Stimulated activated CD4-positive, alpha-beta T cell treated with anti-CD3 and anti-CD28 coated beads, Interleukin-15, amount 100 ng/mL, for 1 hour (primary cell): Measurements from ENCODE around the gene DUOX2.
"Not testable (repeated sequence)": the region's sequence is repeated elsewhere in the genome, so short reads cannot be mapped to it uniquely, and the experiment has no call there.

Experiments
- DNase-seq, 2 donors: peaks; one replicate each; pipeline ENCODE4 v3.0.0-alpha.2; 2020; ENCODE audit warnings: low read depth in 1 of 2, low spot score in 1 of 2

Gene DUOX2

GRCh38 chr15:45102226-45102625, 11.7 kb downstream of the DUOX2 start:
- no peak for DNase-seq

DNA sequence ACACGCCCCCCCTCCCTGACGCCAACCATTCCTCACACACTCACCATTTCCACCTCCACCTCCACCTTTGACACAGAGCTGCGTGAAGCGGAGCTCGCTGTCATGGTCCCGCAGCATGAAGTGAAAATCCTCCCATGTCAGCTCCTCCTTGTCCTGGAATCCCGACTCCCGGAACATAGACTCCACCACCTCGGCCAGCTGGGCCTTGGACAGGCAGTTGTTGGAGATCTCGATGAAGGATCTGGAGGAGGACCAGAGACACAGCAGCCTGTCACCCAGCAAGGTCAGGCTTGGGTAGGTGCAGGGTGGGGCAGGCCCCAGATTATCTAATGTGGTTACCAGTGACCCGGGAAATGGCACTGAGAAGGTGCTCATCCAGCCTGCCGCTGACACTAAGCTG, 12.2 kb downstream of the DUOX2 start:
- DNase-seq, result no peak

- no peak for DNase-seq
These were observed 12.9 kb downstream of the DUOX2 start for GRCh38 chr15:45100884-45101625.

DNA sequence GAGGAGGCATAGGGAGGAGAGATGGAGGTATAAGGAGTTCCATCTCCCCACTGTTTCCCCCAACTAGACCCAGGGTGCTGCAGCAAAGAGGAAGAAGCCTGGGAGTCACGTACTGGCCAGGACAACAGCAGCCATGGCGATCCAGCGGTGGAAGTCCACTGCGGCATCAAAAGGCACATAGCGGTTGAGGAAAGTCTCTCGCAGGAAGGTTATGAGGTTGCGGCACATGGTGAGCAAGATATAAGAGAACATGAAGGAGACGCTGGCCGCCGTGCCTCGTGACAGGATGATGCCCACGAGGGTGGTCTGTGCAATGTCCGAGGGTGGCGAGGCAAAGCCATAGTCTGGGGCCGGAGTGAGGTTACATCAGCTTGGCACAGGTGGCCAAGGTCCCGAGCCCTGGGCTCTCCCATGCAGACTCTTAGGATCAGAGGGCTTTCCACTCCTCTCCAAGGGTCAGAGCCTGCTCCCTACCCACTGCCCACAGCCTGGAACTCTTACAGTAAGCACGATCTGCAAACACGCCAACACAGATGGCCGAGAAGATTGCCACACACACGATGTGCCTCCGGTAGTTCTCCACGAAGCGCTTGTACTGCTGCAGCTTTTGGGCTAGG, 14.3 kb downstream of the DUOX2 start:
- no peak for DNase-seq

- no peak for DNase-seq
These were observed 16.5 kb downstream of the DUOX2 start for GRCh38 chr15:45097466-45097865.

DNA sequence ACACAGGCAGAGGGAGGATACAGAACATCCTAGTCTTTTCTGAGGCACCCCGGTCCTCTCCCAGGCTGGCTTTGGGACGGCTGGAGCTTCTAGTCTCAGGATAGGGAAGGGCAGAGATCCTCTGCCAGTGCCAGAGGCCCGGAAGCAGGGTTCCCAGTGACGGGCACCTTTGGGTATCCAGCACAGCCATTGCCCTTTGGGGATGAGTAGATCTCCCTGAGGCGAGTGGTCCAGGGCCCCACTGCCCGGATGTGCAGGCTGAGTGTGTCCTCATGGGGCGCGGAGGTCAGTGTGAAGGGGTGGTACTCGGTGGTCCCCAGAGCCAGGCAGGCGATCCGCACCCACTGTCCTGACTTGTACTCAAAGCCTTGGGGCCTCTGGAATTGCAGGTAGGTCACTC, 18.3 kb downstream of the DUOX2 start:
- DNase-seq, result no peak

GRCh38 chr15:45094358-45094730, 19.6 kb downstream of the DUOX2 start:
- DNase-seq, result no peak

- DNase-seq, result no peak
These were observed 20.2 kb downstream of the DUOX2 start for GRCh38 chr15:45093622-45094357.

DNA sequence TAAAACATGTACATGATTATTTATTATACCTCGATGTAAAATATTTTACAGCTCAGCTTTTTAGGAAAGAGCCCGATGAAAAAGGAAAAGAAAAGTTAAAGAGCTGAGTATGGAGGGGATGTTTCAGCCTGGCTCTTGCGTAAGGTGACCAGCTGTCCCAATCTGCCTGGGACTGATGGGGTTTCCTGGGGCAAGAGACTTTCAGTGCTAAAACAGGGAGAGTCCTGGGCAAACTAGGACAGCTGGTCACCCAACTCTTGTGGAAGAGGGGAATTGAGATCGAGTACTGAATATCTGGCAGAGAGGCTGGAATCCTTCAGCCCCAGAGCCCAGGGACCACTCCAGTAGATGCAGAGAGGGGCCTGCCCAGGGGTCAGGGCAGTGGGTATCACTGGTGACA, 21.0 kb downstream of the DUOX2 start:
- no peak for DNase-seq

DNA sequence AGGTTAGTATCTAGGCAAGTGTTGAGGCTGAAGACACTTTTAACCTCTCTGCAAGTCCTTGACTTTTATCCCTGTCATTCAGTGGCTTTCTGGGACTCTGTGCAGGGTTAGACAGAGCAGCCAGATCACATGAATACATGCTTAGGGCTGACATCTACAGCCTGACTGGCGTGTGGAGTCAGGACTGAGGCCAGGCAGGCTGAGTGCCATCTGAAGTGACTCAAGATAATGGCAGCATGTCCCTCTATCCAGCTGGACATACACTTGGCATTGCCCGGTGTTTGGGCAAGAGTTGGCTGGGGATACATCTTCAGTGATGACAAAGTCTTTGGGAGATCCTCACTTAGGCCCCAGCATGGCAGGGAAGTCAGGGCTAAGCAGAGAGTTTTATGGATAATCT, 22.4 kb downstream of the DUOX2 start:
- no peak for DNase-seq

DNA sequence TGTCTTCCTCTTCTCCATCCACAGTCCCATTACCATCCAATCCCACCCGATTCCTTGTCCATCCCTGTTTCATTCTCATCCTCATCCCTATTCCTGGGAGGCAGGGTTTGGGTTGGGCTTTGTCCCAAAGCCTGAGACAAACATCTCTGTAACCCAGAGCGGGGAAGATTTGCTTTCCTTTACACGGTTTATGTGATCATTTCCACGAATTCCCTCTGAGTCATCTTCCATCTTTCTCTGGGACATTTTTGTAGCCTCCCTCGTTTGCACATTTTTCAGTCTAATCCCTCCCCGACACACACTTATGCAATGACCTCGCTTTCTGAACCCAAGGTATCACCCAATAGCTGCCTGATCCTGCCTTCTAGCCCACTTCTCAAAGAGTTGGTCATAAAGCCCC, 22.8 kb downstream of the DUOX2 start:
- no peak for DNase-seq

- DNase-seq, result no peak
These were observed 24.1 kb downstream of the DUOX2 start for GRCh38 chr15:45089712-45090373.

DNA sequence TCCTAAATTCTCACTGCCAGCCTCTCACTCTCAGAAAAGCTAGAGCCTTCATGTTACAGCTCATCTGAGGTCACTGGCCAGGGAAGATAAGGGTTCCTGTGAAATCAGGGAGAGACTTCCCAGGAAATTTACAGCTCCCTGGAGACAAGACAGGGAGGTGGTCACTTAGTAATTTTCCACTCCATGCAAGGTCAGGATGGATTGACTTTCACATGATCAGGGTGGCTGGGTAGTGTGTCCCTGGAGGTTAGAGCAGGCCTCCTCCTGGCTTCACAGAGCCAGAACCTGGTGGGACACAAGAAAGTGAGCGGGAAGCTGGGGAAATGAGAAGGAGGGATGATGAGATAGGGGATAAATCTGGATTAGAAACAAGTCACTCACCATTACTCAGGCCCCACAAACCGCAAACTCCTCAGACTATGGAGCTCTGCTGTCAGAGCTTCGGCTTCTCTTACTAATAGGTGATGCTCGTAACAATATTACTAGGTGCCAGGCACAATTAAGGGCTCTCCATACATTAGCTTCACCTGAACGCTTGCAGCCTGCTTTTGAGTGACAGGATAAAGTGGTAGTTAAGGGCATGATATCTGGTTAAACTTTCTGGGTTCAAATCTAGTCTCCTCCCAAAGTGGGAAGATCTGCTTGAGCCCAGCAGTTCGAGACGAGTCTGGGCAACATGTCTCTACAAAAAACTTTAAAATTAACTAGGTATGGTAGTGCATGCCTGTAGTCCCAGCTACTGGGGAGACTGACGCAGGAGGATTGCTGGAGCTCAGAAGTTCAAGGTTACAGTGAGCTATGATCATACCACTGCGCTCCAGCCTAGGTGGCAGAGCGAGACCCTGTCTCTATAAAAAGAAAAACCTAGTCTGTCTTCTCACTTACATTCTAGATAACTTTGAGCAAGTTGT, 24.9 kb downstream of the DUOX2 start:
- DNase-seq, result no peak

GRCh38 chr15:45087513-45087912, 26.5 kb downstream of the DUOX2 start:
- DNase-seq, result no peak

GRCh38 chr15:45084163-45084562, 29.8 kb downstream of the DUOX2 start:
- DNase-seq, result no peak

GRCh38 chr15:45083223-45083622, 30.7 kb downstream of the DUOX2 start:
- DNase-seq, result no peak

GRCh38 chr15:45082412-45082811, 31.6 kb downstream of the DUOX2 start:
- not testable (repeated sequence) for DNase-seq

DNA sequence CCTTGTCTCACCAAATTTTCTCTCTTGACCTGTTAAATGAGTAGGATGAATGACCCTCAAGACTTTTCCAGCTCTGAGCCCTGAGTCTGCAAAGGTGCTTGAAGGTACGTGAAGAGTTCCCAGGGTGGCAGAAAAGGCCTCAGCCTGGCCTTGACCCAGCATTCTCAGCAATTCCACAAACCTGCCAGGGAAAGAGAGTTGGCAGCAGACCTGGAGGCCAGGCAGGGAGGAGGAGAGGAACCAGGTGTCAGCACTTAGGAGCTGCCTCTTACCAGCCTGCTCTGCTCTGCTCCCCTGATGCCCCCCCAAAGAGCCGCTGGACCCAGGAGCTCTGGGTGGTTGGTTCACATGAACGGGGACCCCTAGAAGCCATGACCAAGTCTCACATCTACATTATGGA, 33.4 kb downstream of the DUOX2 start:
- not testable (repeated sequence) for DNase-seq

DNA sequence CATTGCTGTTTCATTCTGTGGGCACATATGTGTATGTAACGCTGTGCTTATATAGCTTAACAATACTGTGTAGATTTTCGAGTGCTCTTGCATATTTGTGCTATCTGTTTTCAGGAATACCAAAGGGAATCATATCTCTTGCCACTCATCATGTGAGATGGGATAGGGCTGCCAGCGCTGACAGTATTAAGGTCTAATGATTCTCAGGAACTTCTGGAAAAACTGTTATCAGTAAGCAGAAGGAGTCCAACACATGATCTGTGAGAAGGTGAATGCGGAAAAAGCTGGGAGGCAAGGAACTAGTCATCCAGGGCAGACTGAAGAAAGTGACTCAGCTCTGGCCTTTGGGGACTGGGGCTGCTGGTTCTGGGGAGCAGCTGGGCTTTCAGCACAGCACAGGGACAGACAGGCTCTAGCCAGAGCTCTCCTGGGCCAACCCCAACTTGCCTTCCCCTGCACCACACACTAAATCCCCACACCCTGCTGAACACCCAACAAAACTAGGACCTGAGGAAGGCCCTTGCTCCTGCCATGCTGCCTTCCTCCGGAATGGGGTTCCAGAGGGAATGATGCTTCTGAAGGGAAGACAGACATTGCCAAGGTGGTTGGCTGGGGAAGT, 34.2 kb downstream of the DUOX2 start:
- not testable (repeated sequence) for DNase-seq

DNA sequence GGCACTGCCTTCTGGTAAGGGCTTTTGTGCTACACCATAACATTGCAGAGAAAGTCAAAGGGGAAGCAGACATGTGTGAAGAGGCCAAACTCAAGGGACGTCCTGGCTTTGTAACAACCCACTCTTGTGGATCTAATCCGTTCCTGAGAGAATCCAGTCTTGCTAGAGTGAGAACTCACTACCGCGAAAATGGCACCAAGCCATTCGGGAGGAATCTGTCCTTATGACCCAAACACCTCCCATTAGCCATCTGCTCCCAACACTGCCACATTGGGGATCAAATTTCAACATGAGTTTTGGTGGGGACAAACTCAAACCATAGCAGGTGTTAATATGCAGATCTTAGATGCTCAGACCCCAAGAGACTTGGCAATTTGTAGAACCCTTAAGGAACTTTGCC, 34.8 kb downstream of the DUOX2 start:
- not testable (repeated sequence) for DNase-seq
